Tibial nerve (tissue), 4 donors: ENCODE data around the gene WFDC6. TPM values are rescaled to one million over a fixed set of nuclear protein-coding genes. Genes with fewer than 3 reads are reported as not detected.

Experiments used
- DNase-seq, 2 donors: peaks; one replicate each; pipeline ENCODE4 v3.0.0-alpha.2; 2019; ENCODE audit warnings: low spot score in 2 of 2
- H3K27ac ChIP-seq, 4 donors: fragments of 200-600 bp; sonication (generic) in 3 of 4; one replicate each; pipeline ENCODE4 v1.5.1; 2017 to 2019; ENCODE audit warnings: mild to moderate bottlenecking in 1 of 4
- H3K27me3 ChIP-seq, 2 donors: fragments of 200-600 bp; sonication (generic) in 1 of 2; one replicate each; pipeline versions ENCODE4 v1.5.1 to v1.6.0; 2017 to 2019
- H3K36me3 ChIP-seq, 3 donors: fragments of 200-600 bp; sonication (generic); one replicate each; pipeline ENCODE4 v1.5.1; 2018 to 2019
- H3K4me1 ChIP-seq, 4 donors: fragments of 200-600 bp; sonication (generic) in 3 of 4; one replicate each; pipeline ENCODE4 v1.5.1; 2017 to 2019
- H3K4me3 ChIP-seq, 4 donors: fragments of 200-600 bp; sonication (generic) in 3 of 4; one replicate each; pipeline ENCODE4 v1.5.1; 2017 to 2019; ENCODE audit warnings: mild to moderate bottlenecking in 1 of 4, moderate library complexity in 1 of 4
- H3K9me3 ChIP-seq, 4 donors: fragments of 200-600 bp; sonication (generic) in 3 of 4; one replicate each; pipeline ENCODE4 v1.5.1; 2017 to 2019
- CTCF ChIP-seq, 5 experiments: fragments of 200-600 bp in 3 of 5; fragments of 450-650 bp in 2 of 5; sonication (generic) in 3 of 5; IDR thresholded peaks; one replicate each; pipeline ENCODE4 v1.5.1; 2016 to 2019; ENCODE audit warnings: antibody characterized with exemption in 5 of 5, mild to moderate bottlenecking in 3 of 5, moderate library complexity in 2 of 5
- EP300 ChIP-seq, 2 donors: sonication (generic); formaldehyde crosslinking; IDR thresholded peaks; one replicate each; pipeline ENCODE4 v1.6.1; 2017; ENCODE audit warnings: antibody characterized with exemption in 2 of 2, mild to moderate bottlenecking in 1 of 2
- POLR2A ChIP-seq, 2 donors: fragments of 450-650 bp; IDR thresholded peaks; one replicate each; pipeline ENCODE4 v1.6.1; 2017; ENCODE audit warnings: antibody characterized with exemption in 2 of 2, mild to moderate bottlenecking in 2 of 2, moderate library complexity in 2 of 2
- WGBS, 2 donors: methylation state at CpG; one replicate each; pipeline ENCODE4 v1.1.5; 2018; 5-methylcytosine and 5-hydroxymethylcytosine counted together
- total RNA-seq, 4 donors: library from RNA; depleted of rRNA; stranded (reverse); fragments of >200 nt; gene quantifications; one replicate each; pipeline ENCODE4 v1.1.0, GENCODE V29; 2016

Gene WFDC6
- total RNA-seq, 4 donors from 2014 or later, result not detected

- no peak for DNase-seq
- TF ChIP-seq POLR2A (IDR thresholded peaks at IDR 0.05) (no peak), EP300 (IDR thresholded peaks at IDR 0.05) (no peak), CTCF (IDR thresholded peaks at IDR 0.05) (no peak)
- H3K27me3 ChIP-seq, result no peaks in the 10 kb centered on the region
- no peak within 1 kb of the TSS for H3K4me3 ChIP-seq
- no peaks in the 10 kb centered on the region for H3K4me1 ChIP-seq
- no peaks in the 10 kb centered on the region for H3K36me3 ChIP-seq
- 81 to 82% methylated on average over 6 of the region's 6 CpGs for WGBS, 2 donors
- H3K27ac ChIP-seq, result no peak within 1 kb of the TSS
- no peaks in the 10 kb centered on the region for H3K9me3 ChIP-seq
Measured at GRCh38 chr20:45547206-45547770, 8.0 kb upstream of the WFDC6 start, which contains the start of gene EPPIN. Gene EPPIN, minus strand, starts transcription at chr20:45547401. Its CDS starts 44 bp downstream, at chr20:45547357.

GRCh38 chr20:45545754-45546453, 6.6 kb upstream of the WFDC6 start:
- peak in 4 of 5 experiments; percentile 30 to 62 (median 34) for TF ChIP-seq CTCF (IDR thresholded peaks at IDR 0.05)
- TF ChIP-seq EP300 (IDR thresholded peaks at IDR 0.05), result no peak
- H3K27ac ChIP-seq, result no peak overlapping the region
- H3K27me3 ChIP-seq, result no peaks in the 10 kb centered on the region
- no peak overlapping the region for H3K4me3 ChIP-seq
- no peaks in the 10 kb centered on the region for H3K36me3 ChIP-seq
- no peaks in the 10 kb centered on the region for H3K9me3 ChIP-seq
- WGBS, 2 donors, result 8 to 11% methylated on average over 5 of the region's 5 CpGs
- DNase-seq, result no peak
- no peaks in the 10 kb centered on the region for H3K4me1 ChIP-seq

GRCh38 chr20:45545351-45545750, 6.1 kb upstream of the WFDC6 start:
- no peaks in the 10 kb centered on the region for H3K36me3 ChIP-seq
- H3K9me3 ChIP-seq, result no peaks in the 10 kb centered on the region
- WGBS, 2 donors, result 76 to 78% methylated on average over 3 of the region's 3 CpGs
- H3K27ac ChIP-seq, result no peak overlapping the region
- no peaks in the 10 kb centered on the region for H3K4me1 ChIP-seq
- DNase-seq, result no peak
- H3K4me3 ChIP-seq, result no peak overlapping the region
- H3K27me3 ChIP-seq, result peaks cover 0 to 2% of the 10 kb centered on the region in 2 donors
- TF ChIP-seq EP300 (IDR thresholded peaks at IDR 0.05) (no peak), POLR2A (IDR thresholded peaks at IDR 0.05) (no peak), CTCF (IDR thresholded peaks at IDR 0.05) (no peak)

GRCh38 chr20:45538209-45538799, 978 bp downstream of the WFDC6 start:
- Histone ChIP-seq H3K4me3 (no peak overlapping the region), H3K27me3 (peaks cover 0 to 18% of the 10 kb centered on the region in 2 donors), H3K36me3 (no peaks in the 10 kb centered on the region), H3K9me3 (no peaks in the 10 kb centered on the region), H3K4me1 (no peaks in the 10 kb centered on the region), H3K27ac (no peak overlapping the region)
- WGBS, 2 donors, result 56 to 63% methylated on average over 7 of the region's 7 CpGs
- TF ChIP-seq POLR2A (IDR thresholded peaks at IDR 0.05) (no peak), CTCF (IDR thresholded peaks at IDR 0.05) (no peak), EP300 (IDR thresholded peaks at IDR 0.05) (no peak)
- no peak for DNase-seq

GRCh38 chr20:45527294-45527693, 12.0 kb downstream of the WFDC6 start:
- no peak for DNase-seq
- Histone ChIP-seq H3K4me1 (no peaks in the 10 kb centered on the region), H3K36me3 (no peaks in the 10 kb centered on the region), H3K4me3 (no peak overlapping the region), H3K27me3 (no peaks in the 10 kb centered on the region), H3K27ac (no peak overlapping the region), H3K9me3 (no peaks in the 10 kb centered on the region)
- 69% methylated on average over 4 of the region's 4 CpGs for WGBS, 2 donors
- TF ChIP-seq POLR2A (IDR thresholded peaks at IDR 0.05) (no peak), EP300 (IDR thresholded peaks at IDR 0.05) (no peak), CTCF (IDR thresholded peaks at IDR 0.05) (no peak)
